ENCODE results near the gene STX10. TPM values are rescaled to one million over a fixed set of nuclear protein-coding genes. Genes with fewer than 3 reads are reported as not detected.

STX10 gene
- polyA plus RNA-seq, 1 donor, result 47.0 TPM

GRCh38 chr19:13100841-13101589 lies 49.2 kb downstream of the STX10 start:
- DNase-seq, result no peak

- DNase-seq, result no peak
These were observed 50.1 kb downstream of the STX10 start for GRCh38 chr19:13100031-13100588.

GRCh38 chr19:13099073-13099999 lies 50.8 kb downstream of the STX10 start:
- DNase-seq, result no peak

GRCh38 chr19:13098277-13099072 lies 51.7 kb downstream of the STX10 start:
- no peak for DNase-seq

GRCh38 chr19:13097463-13098258 lies 52.5 kb downstream of the STX10 start:
- no peak for DNase-seq

GRCh38 chr19:13097033-13097462 lies 53.1 kb downstream of the STX10 start:
- DNase-seq, result no peak

- DNase-seq, result no peak
These were observed 53.9 kb downstream of the STX10 start for GRCh38 chr19:13095934-13096927.

- no peak for DNase-seq
These were observed 54.8 kb downstream of the STX10 start for GRCh38 chr19:13095393-13095784.

- no peak for DNase-seq
These were observed 55.3 kb downstream of the STX10 start for GRCh38 chr19:13094771-13095392.

GRCh38 chr19:13094106-13094504 lies 56.1 kb downstream of the STX10 start:
- no peak for DNase-seq

Other genes starting within 250 kb of the STX10 start
- 3.4 TPM for gene SYCE2, start 231.1 kb downstream of the STX10 start, polyA plus RNA-seq (ENCODE audit: insufficient read length)
- 41.5 TPM for gene FARSA, start 216.7 kb downstream of the STX10 start, polyA plus RNA-seq (ENCODE audit: insufficient read length)
- gene CALR, start 211.8 kb downstream of the STX10 start, polyA plus RNA-seq (ENCODE audit: insufficient read length), result 783 TPM
- 71.9 TPM for gene RAD23A, start 204.5 kb downstream of the STX10 start, polyA plus RNA-seq (ENCODE audit: insufficient read length)
- 25.2 TPM for gene GADD45GIP1, start 193.2 kb downstream of the STX10 start, polyA plus RNA-seq (ENCODE audit: insufficient read length)
- 0.18 TPM for gene DAND5, start 180.8 kb downstream of the STX10 start, polyA plus RNA-seq (ENCODE audit: insufficient read length)
- gene NFIX, start 154.9 kb downstream of the STX10 start, polyA plus RNA-seq (ENCODE audit: insufficient read length), result 14.6 TPM
- gene LYL1, start 47.5 kb downstream of the STX10 start, polyA plus RNA-seq (ENCODE audit: insufficient read length), result 2.8 TPM
- gene TRMT1, start 33.6 kb downstream of the STX10 start, polyA plus RNA-seq (ENCODE audit: insufficient read length), result 42.0 TPM
- gene NACC1, start 32.1 kb downstream of the STX10 start, polyA plus RNA-seq (ENCODE audit: insufficient read length), result 20.6 TPM
- gene IER2, start within 50 bp of the STX10 start, polyA plus RNA-seq (ENCODE audit: insufficient read length), result 75.7 TPM